K562 (cell line): Measurements from ENCODE around the gene WWOX. TPM values are rescaled to one million over a fixed set of nuclear protein-coding genes. Genes with fewer than 3 reads are reported as not detected.

Experiments
- ATAC-seq: fragments of 200-7000 bp; cut with Tn5 transposase; 3 replicates; pipeline ENCODE4 v1.9.1; 2020; ENCODE audit warnings: moderate library complexity
- BruUV-seq: library from RNA; stranded (reverse); fragments of 400-500 nt; replicated peaks from 2 replicates; lab custom pipeline; 2021; lab: Mats Ljungman, UMichigan
- CTCF ChIA-PET: fragments of 300-600 bp; formaldehyde crosslinking; extraction: SDS; loops from one replicate; lab custom pipeline; 2021; ENCODE audit warnings: low intra/inter-chr PET ratio; lab: Yijun Ruan, JAX
- POLR2A ChIA-PET: fragments of 300-600, 350-650 bp; sonication (Branson Sonifier 250); formaldehyde crosslinking; extraction: SDS; loops from one replicate; lab custom pipeline; 2021; ENCODE audit warnings: antibody characterized with exemption, inconsistent platforms; lab: Yijun Ruan, JAX
- DNase-seq, 4 experiments: peaks; one replicate each; pipeline versions ENCODE4 v3.0.0 to v3.0.0-alpha.2; 2011 to 2018; ENCODE audit warnings: low spot score in 3 of 4, mixed read lengths in 3 of 4; ENCODE audit errors: extremely low read depth in 1 of 4
- FAIRE-seq: peaks from 2 replicates; lab custom pipeline; 2011; peaks lifted over from hg19 to GRCh38; lab: Jason Lieb, UNC
- H2AFZ ChIP-seq: 2 replicates; pipeline ENCODE4 v1.6.0; 2011; ENCODE audit warnings: low read depth, low read length, control low read depth, inconsistent platforms
- H3K27ac ChIP-seq: fragments of 200-600 bp; 3 replicates; pipeline ENCODE4 v1.8.0; 2011; ENCODE audit warnings: low read depth, mild to moderate bottlenecking, control low read depth, inconsistent platforms, low read length, moderate library complexity, mixed read lengths; ENCODE audit errors: extremely low read depth
- H3K27me3 ChIP-seq, 2 experiments: fragments of 300-600 bp in 1 of 2; 2 replicates in 1 of 2; 3 replicates in 1 of 2; pipeline versions ENCODE4 v1.6.0 to v1.8.0; 2011; ENCODE audit warnings: inconsistent platforms in 2 of 2, low read length in 2 of 2, mild to moderate bottlenecking in 1 of 2, mixed read lengths in 1 of 2, moderate library complexity in 1 of 2; ENCODE audit not compliant: control insufficient read depth in 2 of 2, insufficient read depth in 2 of 2
- H3K36me3 ChIP-seq: fragments of 300-600 bp; 3 replicates; pipeline ENCODE4 v1.8.0; 2011; ENCODE audit warnings: mild to moderate bottlenecking, low read length, inconsistent platforms; ENCODE audit not compliant: control insufficient read depth, insufficient read depth
- H3K4me1 ChIP-seq, 2 experiments: fragments of 200-600 bp in 1 of 2; replicated peaks in 1 of 2; 2 replicates in 1 of 2; 3 replicates in 1 of 2; pipeline versions ENCODE4 v1.5.1 to v1.8.0; 2011; ENCODE audit warnings: inconsistent platforms in 2 of 2, low read length in 2 of 2, mild to moderate bottlenecking in 1 of 2, mixed read lengths in 1 of 2, moderate library complexity in 1 of 2; ENCODE audit not compliant: control insufficient read depth in 2 of 2, insufficient read depth in 2 of 2
- H3K4me2 ChIP-seq: 2 replicates; pipeline ENCODE4 v1.6.1; 2011; ENCODE audit warnings: low read length, control low read depth, inconsistent platforms, mixed read lengths; ENCODE audit not compliant: insufficient read depth
- H3K4me3 ChIP-seq: fragments of 200-600 bp; sonication (generic), shearing (Covaris generic); 2 replicates; pipeline ENCODE4 v1.5.1; 2016; ENCODE audit warnings: control low read depth, inconsistent platforms
- H3K79me2 ChIP-seq: fragments of 200-600 bp; 3 replicates; pipeline ENCODE4 v1.8.0; 2011; ENCODE audit warnings: low read length, inconsistent platforms; ENCODE audit not compliant: control insufficient read depth, insufficient read depth
- H3K9ac ChIP-seq, 2 experiments: 2 replicates each; pipeline versions ENCODE4 v1.6.0 to v1.6.1; 2011; ENCODE audit warnings: low read depth in 2 of 2, low read length in 2 of 2, control low read depth in 1 of 2, inconsistent platforms in 1 of 2, mild to moderate bottlenecking in 1 of 2, mixed read lengths in 1 of 2; ENCODE audit not compliant: insufficient read depth in 1 of 2
- H3K9me1 ChIP-seq: one replicate; pipeline ENCODE4 v1.6.0; 2011; ENCODE audit warnings: inconsistent platforms, mild to moderate bottlenecking, low read length, moderate library complexity; ENCODE audit not compliant: control insufficient read depth, insufficient read depth
- H3K9me3 ChIP-seq: replicated peaks from 2 replicates; pipeline ENCODE4 v1.5.1; 2011; ENCODE audit warnings: low read depth, low read length, inconsistent platforms; ENCODE audit not compliant: control insufficient read depth, insufficient read depth
- H4K20me1 ChIP-seq: replicated peaks from 2 replicates; pipeline ENCODE4 v1.6.1; 2011; ENCODE audit warnings: low read length, inconsistent platforms, mixed read lengths; ENCODE audit not compliant: control insufficient read depth, insufficient read depth
- ARID3A ChIP-seq: IDR thresholded peaks from 2 replicates; pipeline ENCODE4 v1.6.1; 2012; ENCODE audit warnings: low read depth, low read length, improper control_type of control experiment, borderline replicate concordance
- CBX5 ChIP-seq: IDR thresholded peaks from 2 replicates; pipeline ENCODE4 v1.6.1; 2014; ENCODE audit warnings: low read depth, borderline replicate concordance
- EP400 ChIP-seq: fragments of 450-650 bp; IDR thresholded peaks from 2 replicates; pipeline ENCODE4 v1.6.1; 2017; ENCODE audit warnings: antibody characterized with exemption, mild to moderate bottlenecking, moderate library complexity
- HNRNPL ChIP-seq: fragments of 200-400 bp; formaldehyde crosslinking; IDR thresholded peaks from 2 replicates; pipeline ENCODE4 v1.6.1; 2017; ENCODE audit warnings: low read depth, mild to moderate bottlenecking, low read length
- ZNF121 ChIP-seq: sonication (generic); formaldehyde crosslinking; conservative IDR thresholded peaks from 2 replicates; pipeline ENCODE4 v1.8.0; 2022; ENCODE audit warnings: missing genetic modification reagents
- ZNF280B ChIP-seq: fragments of 250-450 bp; sonication (Bioruptor Pico); IDR thresholded peaks from 2 replicates; pipeline ENCODE4 v1.5.1; 2021; ENCODE audit warnings: mild to moderate bottlenecking
- WGBS: fragments of 100-300 bp; shearing (Covaris generic); methylation state at CpG from one replicate; pipeline ENCODE4 v1.1.6; 2016; ENCODE audit warnings: low coverage, mixed read lengths; ENCODE audit not compliant: insufficient coverage; ENCODE audit errors: missing lambda C conversion rate; 5-methylcytosine and 5-hydroxymethylcytosine counted together
- in situ Hi-C: fragments of 300-500 bp; cut with MboI; formaldehyde crosslinking; loops from 4 replicates; pipeline ENCODE4 v1.15.0; 2018; ENCODE audit warnings: inconsistent platforms, mixed read lengths
- intact Hi-C: fragments of 100-400 bp; cut with micrococcal nuclease; formaldehyde crosslinking; loops from 2 replicates; pipeline ENCODE4 v1.14.2; 2022
- polyA plus RNA-seq, 8 experiments: library from polyadenylated mRNA; depleted of rRNA in 4 of 8; stranded (reverse) in 5 of 8; unstranded in 3 of 8; fragments of >200 nt; fragmentation: Nextera tagmentation in 2 of 8; fragmentation: Illumina TruSeq in 1 of 8; extraction: Ambion mirVana in 2 of 8; extraction: Trizol in 1 of 8; gene quantifications; 2 replicates each; pipeline versions ENCODE4 v1.2.1 to v1.2.3, GENCODE V29; 2011 to 2014; ENCODE audit warnings: inconsistent platforms in 1 of 8, missing spikeins in 1 of 8
- total RNA-seq, 7 experiments: library from RNA; depleted of rRNA in 6 of 7; stranded (reverse); fragments of >200 nt in 6 of 7; fragmentation: Illumina TruSeq in 2 of 7; extraction: Trizol in 2 of 7; gene quantifications; 2 replicates each; pipeline versions ENCODE4 v1.2.1 to v1.2.3, GENCODE V29; 2011 to 2021; ENCODE audit warnings: low replicate concordance in 1 of 7

Gene WWOX
- total and polyA plus RNA-seq, 9 of the 15 experiments (the other 6 are each of a cell fraction or from before 2014, with no cell fraction given): 1.6 to 22.7 (median 8.1) TPM

- peak; percentile 71; the same call in 1 of the 2 replicates for TF ChIP-seq ARID3A
These were observed 23.4 kb downstream of the WWOX start (continued) for GRCh38 chr16:78122774-78123315.

DNA sequence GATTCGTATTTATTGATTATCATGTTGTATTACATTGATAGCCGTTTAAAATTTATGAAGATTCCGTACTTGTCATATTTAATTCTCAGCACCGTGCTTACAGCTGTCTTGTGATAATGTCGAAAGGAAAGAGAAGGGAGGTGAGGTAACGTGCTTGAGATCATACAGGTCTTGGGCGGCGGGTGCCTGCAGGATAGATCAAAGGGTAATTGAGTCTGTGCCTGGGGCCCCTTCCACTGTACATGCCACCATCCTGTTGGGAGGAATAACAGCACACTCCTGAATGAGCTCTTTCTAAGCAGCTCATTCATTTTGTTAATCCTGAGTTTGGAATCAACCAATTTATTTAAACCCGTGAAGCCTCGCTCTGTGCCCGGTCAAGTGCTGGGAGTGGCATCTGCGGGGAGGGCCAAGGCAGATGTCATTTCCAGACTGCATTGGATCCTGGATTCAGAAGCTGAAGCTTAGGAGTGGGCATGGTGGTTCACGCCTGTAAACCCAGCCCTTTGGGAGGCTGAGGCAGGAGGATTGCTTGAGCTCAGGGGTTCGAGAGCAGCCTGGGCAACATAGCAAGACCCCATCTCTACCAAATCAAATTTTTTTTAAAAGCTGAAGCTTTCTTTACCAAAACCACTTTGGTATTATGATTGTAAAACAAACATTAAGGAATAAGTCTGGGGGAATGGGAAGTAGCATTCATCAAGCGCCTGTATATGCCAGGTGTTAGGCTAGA lies 25.8 kb downstream of the WWOX start:
- Histone ChIP-seq H3K27me3 (no peaks in the 10 kb centered on the region), H3K9me1 (no peaks in the 10 kb centered on the region), H3K4me1 (no peaks in the 10 kb centered on the region), H3K79me2 (no peaks in the 10 kb centered on the region), H3K9ac (no peak overlapping the region), H4K20me1 (no peaks in the 10 kb centered on the region), H3K36me3 (no peaks in the 10 kb centered on the region), H3K4me2 (no peak overlapping the region), H2AFZ (no peak overlapping the region), H3K4me3 (no peak overlapping the region), H3K9me3 (no peaks in the 10 kb centered on the region), H3K27ac (no peak overlapping the region)
- in situ Hi-C loops (no loop called here), intact Hi-C loops (no loop called here)
- no TSS peak for BruUV-seq
- no peak for DNase-seq
- ATAC-seq: no peak
- 61% methylated on average over 15 of the region's 15 CpGs for WGBS
- ChIA-PET POLR2A (no interaction called here), CTCF (no interaction called here)
- no peak for TF ChIP-seq ZNF280B (CRISPR knock-in tag)
- no peak for TF ChIP-seq CBX5
- TF ChIP-seq EP400: no peak
- no peak for TF ChIP-seq HNRNPL
- TF ChIP-seq ZNF121 (CRISPR knock-in tag): peak; percentile 64
- no peak for FAIRE-seq
